ENCODE results near the gene TIMP3.

DNA sequence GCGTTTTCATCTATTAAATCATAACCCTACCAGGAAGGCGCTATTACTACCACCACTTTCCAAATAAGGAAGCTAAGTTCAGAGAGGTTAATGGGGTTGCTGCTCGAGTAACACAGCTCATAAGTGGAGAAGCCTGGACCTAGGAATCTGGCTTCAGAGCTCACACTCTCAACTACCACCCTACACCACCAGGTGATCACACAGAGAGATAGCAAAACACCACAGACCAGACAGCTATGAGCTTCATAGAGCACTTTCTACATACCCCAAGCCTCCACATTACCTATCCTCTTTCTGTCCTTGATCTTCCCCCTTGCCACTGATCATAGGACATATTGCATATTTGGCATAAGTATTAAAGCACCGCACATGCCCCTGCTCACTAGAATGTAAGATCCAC is 65.4 kb downstream of the TIMP3 start:
- no peak for TF ChIP-seq CTCF (IDR thresholded peaks at IDR 0.05; ENCODE audit: poor library complexity)
- TF ChIP-seq EZH2phosphoT487 (IDR thresholded peaks at IDR 0.05; ENCODE audit: low read depth, severe bottlenecking, unreplicated experiment) = no peak
